Osteoblast (primary cell): ENCODE data around the gene ADAM22. TPM values are rescaled to one million over a fixed set of nuclear protein-coding genes. Genes with fewer than 3 reads are reported as not detected.

Source experiments
- DNase-seq: peaks from one replicate; pipeline ENCODE4 v3.0.0; 2011; ENCODE audit warnings: low spot score, mixed read lengths; ENCODE audit not compliant: insufficient read length; ENCODE audit errors: missing footprints
- H2AFZ ChIP-seq: 2 replicates; pipeline ENCODE4 v1.6.0; 2011; ENCODE audit warnings: mild to moderate bottlenecking, low read length
- H3K27ac ChIP-seq: 2 replicates; pipeline ENCODE4 v1.5.1; 2011; ENCODE audit warnings: mild to moderate bottlenecking, low read depth, low read length, moderate library complexity
- H3K27me3 ChIP-seq: 2 replicates; pipeline ENCODE4 v1.6.0; 2012; ENCODE audit warnings: mild to moderate bottlenecking, control low read depth, inconsistent platforms, low read length, moderate library complexity; ENCODE audit not compliant: insufficient read depth
- H3K36me3 ChIP-seq: 2 replicates; pipeline ENCODE4 v1.5.1; 2011; ENCODE audit warnings: mild to moderate bottlenecking, low read length, control low read depth, moderate library complexity; ENCODE audit not compliant: insufficient read depth
- H3K4me1 ChIP-seq: 2 replicates; pipeline ENCODE4 v1.5.1; 2011; ENCODE audit warnings: mild to moderate bottlenecking, low read length, control low read depth, moderate library complexity; ENCODE audit not compliant: insufficient read depth
- H3K4me2 ChIP-seq: 2 replicates; pipeline ENCODE4 v1.6.0; 2011; ENCODE audit warnings: mild to moderate bottlenecking, low read length; ENCODE audit not compliant: insufficient read depth
- H3K4me3 ChIP-seq: fragments of 200-600 bp; sonication (generic); 3 replicates; pipeline ENCODE4 v1.5.1; 2012; ENCODE audit warnings: mild to moderate bottlenecking, low read length, inconsistent platforms; ENCODE audit not compliant: insufficient read depth
- H3K79me2 ChIP-seq: 2 replicates; pipeline ENCODE4 v1.6.0; 2012; ENCODE audit warnings: mild to moderate bottlenecking, low read length, control low read depth, inconsistent platforms; ENCODE audit not compliant: insufficient read depth
- H3K9me3 ChIP-seq: 2 replicates; pipeline ENCODE4 v1.5.1; 2011; ENCODE audit warnings: low read depth, low read length, control low read depth
- H4K20me1 ChIP-seq: 2 replicates; pipeline ENCODE4 v1.6.0; 2012; ENCODE audit warnings: mild to moderate bottlenecking, low read length, control low read depth; ENCODE audit not compliant: insufficient read depth
- CTCF ChIP-seq: IDR thresholded peaks from 2 replicates; pipeline ENCODE4 v1.5.1; 2011; ENCODE audit warnings: mild to moderate bottlenecking, low read depth, low read length, moderate library complexity; ENCODE audit errors: extremely low read depth
- total RNA-seq: library from RNA; depleted of rRNA; stranded (reverse); fragments of >200 nt; gene quantifications from 2 replicates; pipeline ENCODE4 v1.2.3, GENCODE V29; 2012

Gene ADAM22
- total RNA-seq, 1 donor: 0.36 TPM

GRCh38 chr7:88244258-88244657 is 310.2 kb downstream of the ADAM22 start:
- no peaks in the 10 kb centered on the region for H3K79me2 ChIP-seq
- H3K9me3 ChIP-seq: no peaks in the 10 kb centered on the region
- no peak overlapping the region for H3K4me2 ChIP-seq
- no peaks in the 10 kb centered on the region for H3K27me3 ChIP-seq
- H3K27ac ChIP-seq: no peak overlapping the region
- no peaks in the 10 kb centered on the region for H3K4me1 ChIP-seq
- no peak for DNase-seq
- no peak for TF ChIP-seq CTCF
- H3K4me3 ChIP-seq: no peak overlapping the region
- H3K36me3 ChIP-seq: no peaks in the 10 kb centered on the region
- H2AFZ ChIP-seq: no peak overlapping the region
- H4K20me1 ChIP-seq: no peaks in the 10 kb centered on the region

Other genes starting within 250 kb of the ADAM22 start
- gene SLC25A40, start 57.9 kb upstream of the ADAM22 start, total RNA-seq: 11.2 and 11.6 TPM in 2 replicates
- 12.7 TPM in 2 replicates for gene DBF4, start 57.8 kb upstream of the ADAM22 start, total RNA-seq